Measurements from ENCODE around the gene MSL2.
"Not testable (repeated sequence)": the region's sequence is repeated elsewhere in the genome, so short reads cannot be mapped to it uniquely, and the experiment has no call there.

The MSL2 gene

DNA sequence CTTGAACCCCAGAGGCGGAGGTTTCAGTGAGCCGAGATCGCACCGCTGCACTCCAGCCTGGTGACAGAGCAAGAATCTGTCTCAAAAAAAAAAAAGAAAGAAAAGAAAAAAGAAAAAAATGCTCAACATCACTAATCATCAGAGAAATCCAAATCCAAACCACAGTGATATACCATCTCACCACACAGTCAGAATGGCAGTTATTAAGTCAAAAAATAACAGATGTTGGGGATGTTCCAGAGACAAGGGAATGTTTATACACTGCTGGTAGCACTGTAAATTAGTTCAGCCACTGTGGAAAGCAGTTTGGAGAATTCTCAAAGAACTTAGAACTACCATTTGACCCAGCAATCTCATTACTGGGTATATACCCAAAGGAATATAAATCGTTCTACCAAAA is 3.1 kb upstream of the MSL2 start:
- H3K4me3 ChIP-seq (ENCODE audit: low read length in 2 of 2); H3K9me3 ChIP-seq (replicated peaks in 1 of 2; ENCODE audit: control insufficient read depth in 2 of 2, insufficient read depth in 1 of 2, low read depth in 1 of 2, low read length in 2 of 2); H4K8ac ChIP-seq (ENCODE audit: low read depth, low read length); H3K27me3 ChIP-seq (ENCODE audit: control insufficient read depth in 3 of 3, insufficient read depth in 3 of 3, low read depth in 1 of 3, low read length in 3 of 3); H3K27ac ChIP-seq (replicated peaks; ENCODE audit: low read length); H3K9ac ChIP-seq (ENCODE audit: low read depth, low read length, poor library complexity); H2AFZ ChIP-seq (ENCODE audit: low read length); H3K4ac ChIP-seq (ENCODE audit: low read length); H3K18ac ChIP-seq (ENCODE audit: low read length); H3K79me1 ChIP-seq (ENCODE audit: low read depth, low read length); H2BK120ac ChIP-seq (ENCODE audit: low read depth, low read length); H3K14ac ChIP-seq (ENCODE audit: low read length); H2BK15ac ChIP-seq (ENCODE audit: low read length); H3K4me1 ChIP-seq (ENCODE audit: control insufficient read depth in 2 of 2, insufficient read depth in 1 of 2, low read depth in 1 of 2, low read length in 2 of 2); H3K23ac ChIP-seq (ENCODE audit: low read depth, low read length, poor library complexity); H2BK5ac ChIP-seq (ENCODE audit: low read length); H2BK12ac ChIP-seq (ENCODE audit: low read length); H3K36me3 ChIP-seq (replicated peaks in 1 of 2; ENCODE audit: control insufficient read depth in 2 of 2, insufficient read depth in 2 of 2, low read length in 2 of 2); H4K91ac ChIP-seq (ENCODE audit: low read depth, low read length, poor library complexity); H3K4me2 ChIP-seq (ENCODE audit: insufficient read depth, low read length, poor library complexity, severe bottlenecking); H2AK5ac ChIP-seq (ENCODE audit: low read depth, low read length); DNase-seq (ENCODE audit: low spot score): not testable (repeated sequence)
- WGBS, 2 donors (ENCODE audit: extremely low coverage in 2 of 2, insufficient read length in 2 of 2, insufficient replicate concordance in 1 of 2), result no CpG with 5 or more reads among the region's 5 CpGs

DNA sequence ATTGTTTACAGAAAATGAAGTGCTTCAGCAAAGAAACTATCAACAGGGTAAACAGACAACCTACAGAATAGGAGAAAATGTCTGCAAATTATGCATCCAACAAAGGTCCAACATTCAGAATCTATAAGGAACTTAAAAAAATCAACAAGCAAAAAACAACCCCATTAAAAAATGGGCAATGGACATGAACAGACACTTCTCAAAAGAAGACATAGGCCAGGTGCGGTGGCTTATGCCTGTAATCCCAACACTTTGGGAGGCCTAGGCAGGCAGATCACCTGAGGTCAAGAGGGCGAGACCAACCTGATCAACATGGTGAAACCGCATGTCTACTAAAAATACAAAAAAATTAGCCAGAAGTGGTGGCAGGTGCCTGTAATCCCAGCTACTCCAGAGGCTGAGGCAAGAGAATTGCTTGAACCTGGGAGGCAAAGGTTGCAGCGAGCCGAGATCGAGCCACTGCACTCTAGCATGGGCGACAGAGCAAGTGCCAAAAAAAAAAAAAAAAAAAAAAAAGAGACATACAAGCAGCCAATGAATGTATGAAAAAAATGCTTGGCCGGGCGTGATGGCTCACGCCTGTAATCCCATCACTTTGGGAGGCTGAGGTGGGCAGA is 2.4 kb upstream of the MSL2 start:
- not testable (repeated sequence) for H3K9me3 ChIP-seq (replicated peaks in 1 of 2; ENCODE audit: control insufficient read depth in 2 of 2, insufficient read depth in 1 of 2, low read depth in 1 of 2, low read length in 2 of 2); H2AFZ ChIP-seq (ENCODE audit: low read length); H2BK12ac ChIP-seq (ENCODE audit: low read length)

DNA sequence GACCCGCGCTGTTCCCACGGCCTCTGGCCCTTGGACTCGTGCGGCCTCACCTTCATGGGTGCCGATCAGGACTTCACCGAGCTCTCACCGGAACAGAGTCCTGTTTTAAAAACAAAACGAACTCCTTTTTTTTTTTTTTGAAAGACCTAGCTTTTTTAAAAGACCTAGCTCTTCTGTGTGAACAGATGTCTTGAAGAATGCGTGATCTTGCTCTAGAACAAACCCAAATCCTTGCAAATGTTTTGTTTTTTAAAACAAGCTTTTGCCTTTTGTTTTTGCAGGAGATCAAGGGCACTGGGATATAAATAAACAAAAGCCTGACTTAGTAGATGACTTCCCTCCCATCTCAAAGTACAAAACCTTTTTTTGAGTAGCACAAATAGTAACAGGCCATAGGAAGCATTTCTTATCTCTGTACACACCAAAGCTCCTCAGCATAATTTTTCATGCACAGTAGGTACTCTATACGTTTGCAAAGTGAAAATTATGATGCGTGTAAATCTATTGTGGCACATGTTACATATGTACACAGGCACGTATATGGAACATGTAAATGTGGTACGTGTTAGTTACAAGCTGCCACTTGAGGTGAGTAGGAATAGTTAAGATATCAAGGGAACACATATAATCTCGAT is 1.1 kb upstream of the MSL2 start:
- Histone ChIP-seq H2AK5ac (ENCODE audit: low read depth, low read length) (peak overlapping the region; percentile 92), H4K8ac (ENCODE audit: low read depth, low read length) (no peak overlapping the region), H3K4ac (ENCODE audit: low read length) (peak overlapping the region; percentile 66), H3K36me3 (replicated peaks in 1 of 2; ENCODE audit: control insufficient read depth in 2 of 2, insufficient read depth in 2 of 2, low read length in 2 of 2) (peaks cover 0 to 6% of the 10 kb centered on the region in 2 donors), H3K4me2 (ENCODE audit: insufficient read depth, low read length, poor library complexity, severe bottlenecking) (peak overlapping the region; percentile 80), H3K4me3 (ENCODE audit: low read length in 2 of 2) (peak overlapping the region; percentile 86 to 96), H3K79me1 (ENCODE audit: low read depth, low read length) (peaks cover 2% of the 10 kb centered on the region), H2BK5ac (ENCODE audit: low read length) (peak overlapping the region; percentile 100), H3K9me3 (replicated peaks in 1 of 2; ENCODE audit: control insufficient read depth in 2 of 2, insufficient read depth in 1 of 2, low read depth in 1 of 2, low read length in 2 of 2) (no peaks in the 10 kb centered on the region), H3K18ac (ENCODE audit: low read length) (peak overlapping the region; percentile 100), H3K4me1 (ENCODE audit: control insufficient read depth in 2 of 2, insufficient read depth in 1 of 2, low read depth in 1 of 2, low read length in 2 of 2) (peaks cover 3 to 5% of the 10 kb centered on the region in 2 donors), H3K23ac (ENCODE audit: low read depth, low read length, poor library complexity) (peak overlapping the region; percentile 99), H3K14ac (ENCODE audit: low read length) (peak overlapping the region; percentile 75), H4K91ac (ENCODE audit: low read depth, low read length, poor library complexity) (peak overlapping the region; percentile 99), H2AFZ (ENCODE audit: low read length) (peak overlapping the region; percentile 96), H3K27ac (replicated peaks; ENCODE audit: low read length) (peak overlapping the region; percentile 100), H2BK120ac (ENCODE audit: low read depth, low read length) (peak overlapping the region; percentile 91), H2BK12ac (ENCODE audit: low read length) (no peak overlapping the region), H3K9ac (ENCODE audit: low read depth, low read length, poor library complexity) (peak overlapping the region; percentile 96), H3K27me3 (ENCODE audit: control insufficient read depth in 3 of 3, insufficient read depth in 3 of 3, low read depth in 1 of 3, low read length in 3 of 3) (no peaks in the 10 kb centered on the region), H2BK15ac (ENCODE audit: low read length) (peak overlapping the region; percentile 94)
- DNase-seq (ENCODE audit: low spot score), result no peak
- no CpG with 5 or more reads among the region's 15 CpGs for WGBS, 2 donors (ENCODE audit: extremely low coverage in 2 of 2, insufficient read length in 2 of 2, insufficient replicate concordance in 1 of 2)

More for the DNA sequence above, 2.4 kb upstream of the MSL2 start:
- H2BK15ac ChIP-seq (ENCODE audit: low read length); H3K14ac ChIP-seq (ENCODE audit: low read length); H3K36me3 ChIP-seq (replicated peaks in 1 of 2; ENCODE audit: control insufficient read depth in 2 of 2, insufficient read depth in 2 of 2, low read length in 2 of 2); H3K4ac ChIP-seq (ENCODE audit: low read length); H3K79me1 ChIP-seq (ENCODE audit: low read depth, low read length); H4K8ac ChIP-seq (ENCODE audit: low read depth, low read length); H2AK5ac ChIP-seq (ENCODE audit: low read depth, low read length); H3K27me3 ChIP-seq (ENCODE audit: control insufficient read depth in 3 of 3, insufficient read depth in 3 of 3, low read depth in 1 of 3, low read length in 3 of 3); H2BK120ac ChIP-seq (ENCODE audit: low read depth, low read length); H3K4me2 ChIP-seq (ENCODE audit: insufficient read depth, low read length, poor library complexity, severe bottlenecking); H3K27ac ChIP-seq (replicated peaks; ENCODE audit: low read length); H3K18ac ChIP-seq (ENCODE audit: low read length); DNase-seq (ENCODE audit: low spot score); H3K4me1 ChIP-seq (ENCODE audit: control insufficient read depth in 2 of 2, insufficient read depth in 1 of 2, low read depth in 1 of 2, low read length in 2 of 2); H2BK5ac ChIP-seq (ENCODE audit: low read length); H3K4me3 ChIP-seq (ENCODE audit: low read length in 2 of 2); H3K9ac ChIP-seq (ENCODE audit: low read depth, low read length, poor library complexity); H4K91ac ChIP-seq (ENCODE audit: low read depth, low read length, poor library complexity); H3K23ac ChIP-seq (ENCODE audit: low read depth, low read length, poor library complexity): not testable (repeated sequence)
- WGBS, 2 donors (ENCODE audit: extremely low coverage in 2 of 2, insufficient read length in 2 of 2, insufficient replicate concordance in 1 of 2), result no CpG with 5 or more reads among the region's 10 CpGs

DNA sequence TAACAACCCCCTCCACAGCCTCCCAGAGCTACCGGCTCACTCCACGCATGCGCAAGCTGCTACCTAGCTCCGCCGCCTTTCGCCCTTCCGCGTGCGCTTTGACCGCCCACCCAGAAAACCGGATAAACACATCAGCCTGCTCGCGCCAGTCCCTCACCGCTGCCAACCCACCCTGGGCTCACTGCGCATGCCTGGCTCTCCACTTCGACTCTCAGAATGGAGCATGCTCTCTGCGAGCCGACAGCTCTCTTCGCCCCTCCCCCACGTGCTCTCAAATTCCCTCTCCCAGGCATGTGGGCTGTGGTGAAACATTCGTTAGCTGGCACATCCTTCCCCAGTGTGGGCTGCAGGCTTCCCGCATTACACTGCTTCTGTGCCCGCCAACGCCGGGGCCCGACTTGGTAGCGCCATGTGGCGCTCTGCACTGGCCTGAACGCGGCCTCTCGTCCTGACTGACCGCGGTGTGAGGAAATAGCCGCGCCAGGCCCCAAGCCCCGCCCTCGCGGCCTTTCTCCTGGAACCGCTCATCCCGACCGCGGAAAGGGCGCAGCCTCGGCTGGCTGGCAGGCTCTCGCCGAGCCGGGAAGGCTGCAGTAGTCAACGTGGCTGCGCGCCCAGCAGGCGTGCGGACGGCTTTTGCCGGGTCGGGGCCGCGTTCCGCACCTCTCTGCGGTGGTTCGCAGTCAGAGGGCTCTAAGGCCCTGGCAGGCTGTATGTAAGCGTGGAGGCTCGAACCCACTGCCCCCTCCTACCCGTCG is 445 bp upstream of the MSL2 start:
- H3K4ac ChIP-seq (ENCODE audit: low read length), result peak overlapping the region; percentile 66
- H2AK5ac ChIP-seq (ENCODE audit: low read depth, low read length), result peak overlapping the region; percentile 92
- no CpG with 5 or more reads among the region's 64 CpGs for WGBS, 2 donors (ENCODE audit: extremely low coverage in 2 of 2, insufficient read length in 2 of 2, insufficient replicate concordance in 1 of 2)
- peak overlapping the region; percentile 100 for H2BK5ac ChIP-seq (ENCODE audit: low read length)
- peak overlapping the region; percentile 91 for H2BK120ac ChIP-seq (ENCODE audit: low read depth, low read length)
- H2AFZ ChIP-seq (ENCODE audit: low read length), result peak overlapping the region; percentile 96
- no peaks in the 10 kb centered on the region for H3K9me3 ChIP-seq (replicated peaks in 1 of 2; ENCODE audit: control insufficient read depth in 2 of 2, insufficient read depth in 1 of 2, low read depth in 1 of 2, low read length in 2 of 2)
- peak overlapping the region; percentile 82 for H2BK12ac ChIP-seq (ENCODE audit: low read length)
- DNase-seq (ENCODE audit: low spot score), result peak; percentile 99
- peak overlapping the region; percentile 100 for H3K9ac ChIP-seq (ENCODE audit: low read depth, low read length, poor library complexity)
- peak overlapping the region; percentile 86 to 96 for H3K4me3 ChIP-seq (ENCODE audit: low read length in 2 of 2)
- peak overlapping the region; percentile 80 for H3K4me2 ChIP-seq (ENCODE audit: insufficient read depth, low read length, poor library complexity, severe bottlenecking)
- H4K91ac ChIP-seq (ENCODE audit: low read depth, low read length, poor library complexity), result peak overlapping the region; percentile 99
- peaks cover 2% of the 10 kb centered on the region for H3K79me1 ChIP-seq (ENCODE audit: low read depth, low read length)
- peak overlapping the region; percentile 99 for H3K23ac ChIP-seq (ENCODE audit: low read depth, low read length, poor library complexity)
- peak overlapping the region; percentile 82 for H4K8ac ChIP-seq (ENCODE audit: low read depth, low read length)
- peak overlapping the region; percentile 100 for H3K14ac ChIP-seq (ENCODE audit: low read length)
- H3K27me3 ChIP-seq (ENCODE audit: control insufficient read depth in 3 of 3, insufficient read depth in 3 of 3, low read depth in 1 of 3, low read length in 3 of 3), result no peaks in the 10 kb centered on the region
- H3K36me3 ChIP-seq (replicated peaks in 1 of 2; ENCODE audit: control insufficient read depth in 2 of 2, insufficient read depth in 2 of 2, low read length in 2 of 2), result peaks cover 0 to 10% of the 10 kb centered on the region in 2 donors
- H3K27ac ChIP-seq (replicated peaks; ENCODE audit: low read length), result peak overlapping the region; percentile 100
- peaks cover 3 to 6% of the 10 kb centered on the region in 2 donors for H3K4me1 ChIP-seq (ENCODE audit: control insufficient read depth in 2 of 2, insufficient read depth in 1 of 2, low read depth in 1 of 2, low read length in 2 of 2)
- H3K18ac ChIP-seq (ENCODE audit: low read length), result peak overlapping the region; percentile 100
- H2BK15ac ChIP-seq (ENCODE audit: low read length), result peak overlapping the region; percentile 94

Measured in neuronal stem cell (in vitro differentiated cells).